KMS-11 (cell line): ENCODE measurements around the gene ST8SIA4.

Source experiments
- H2AFZ ChIP-seq: fragments of 200-600 bp; sonication (generic); 2 replicates; pipeline ENCODE4 v1.6.1; 2016; ENCODE audit warnings: antibody characterized with exemption, mixed run types, low read depth
- H3K27ac ChIP-seq: fragments of 200-600 bp; sonication (generic); 2 replicates; pipeline ENCODE4 v1.6.1; 2016; ENCODE audit warnings: mild to moderate bottlenecking, mixed run types
- H3K27me3 ChIP-seq: fragments of 200-600 bp; sonication (generic); 2 replicates; pipeline ENCODE4 v1.6.1; 2017; ENCODE audit warnings: mild to moderate bottlenecking, low read depth, mixed run types, moderate library complexity; ENCODE audit not compliant: insufficient read depth
- H3K36me3 ChIP-seq: fragments of 200-600 bp; sonication (generic); 2 replicates; pipeline ENCODE4 v1.6.1; 2017; ENCODE audit warnings: mild to moderate bottlenecking, mixed run types; ENCODE audit not compliant: insufficient read depth
- H3K4me1 ChIP-seq: fragments of 200-600 bp; sonication (generic); 2 replicates; pipeline ENCODE4 v1.6.1; 2016; ENCODE audit warnings: mild to moderate bottlenecking, low read depth, mixed run types; ENCODE audit not compliant: poor library complexity, severe bottlenecking
- H3K4me2 ChIP-seq: fragments of 200-600 bp; sonication (generic); 2 replicates; pipeline ENCODE4 v1.7.0; 2016; ENCODE audit warnings: mild to moderate bottlenecking, mixed run types
- H3K4me3 ChIP-seq: fragments of 200-600 bp; sonication (generic); IDR thresholded peaks from 2 replicates; pipeline ENCODE4 v1.6.1; 2017; ENCODE audit warnings: low read depth, low read length, mixed read lengths; ENCODE audit not compliant: insufficient read depth
- H3K79me2 ChIP-seq: fragments of 200-600 bp; sonication (generic); 2 replicates; pipeline ENCODE4 v1.6.1; 2016; ENCODE audit warnings: low read depth, mixed run types; ENCODE audit not compliant: insufficient read depth
- H3K9ac ChIP-seq: fragments of 200-600 bp; sonication (generic); 2 replicates; pipeline ENCODE4 v1.6.1; 2016; ENCODE audit warnings: mild to moderate bottlenecking, mixed run types
- H4K20me1 ChIP-seq: fragments of 200-600 bp; sonication (generic); 2 replicates; pipeline ENCODE4 v1.6.1; 2016; ENCODE audit warnings: mild to moderate bottlenecking, mixed run types; ENCODE audit not compliant: insufficient read depth
- TF ChIP-seq, protein P1 (sequence below): fragments of 200-600 bp; sonication (generic); conservative IDR thresholded peaks from 2 replicates; pipeline ENCODE4 v1.6.1; 2017; ENCODE audit warnings: low read depth, mild to moderate bottlenecking, antibody characterized with exemption, low read length, moderate library complexity, mixed read lengths

ST8SIA4 gene

DNA sequence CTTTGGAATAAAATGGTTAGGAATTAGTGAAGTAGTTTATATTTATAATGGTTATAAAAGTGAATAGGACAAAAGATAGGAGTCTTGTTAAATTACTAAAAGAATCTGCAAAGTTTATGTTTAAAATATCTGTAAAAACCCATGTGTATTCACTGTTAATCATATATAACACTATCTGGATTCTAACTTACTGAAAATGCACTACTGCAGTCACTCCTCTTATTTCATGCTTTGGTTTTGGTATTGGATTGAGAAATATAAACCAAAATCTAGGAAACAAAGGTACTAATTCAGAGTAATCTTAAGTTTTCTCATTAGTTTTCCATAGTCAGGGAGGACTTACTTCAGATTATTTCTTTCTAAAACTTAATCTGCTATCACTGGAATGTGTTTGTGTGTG lies 49.5 kb downstream of the ST8SIA4 start:
- Histone ChIP-seq H3K27ac (peak overlapping the region; percentile 82), H2AFZ (peak overlapping the region; percentile 2; the same call in 1 of the 2 replicates), H3K4me1 (peaks cover 86% of the 10 kb centered on the region), H3K4me3 (no peak overlapping the region), H3K36me3 (no peaks in the 10 kb centered on the region), H3K9ac (peak overlapping the region; percentile 33), H3K79me2 (0 out of 2 replicates have a peak, but pooled peaks cover 12% of the 10 kb centered on the region), H3K4me2 (peak overlapping the region; percentile 96), H4K20me1 (no peaks in the 10 kb centered on the region), H3K27me3 (no peaks in the 10 kb centered on the region)
- TF ChIP-seq, protein P1, sequence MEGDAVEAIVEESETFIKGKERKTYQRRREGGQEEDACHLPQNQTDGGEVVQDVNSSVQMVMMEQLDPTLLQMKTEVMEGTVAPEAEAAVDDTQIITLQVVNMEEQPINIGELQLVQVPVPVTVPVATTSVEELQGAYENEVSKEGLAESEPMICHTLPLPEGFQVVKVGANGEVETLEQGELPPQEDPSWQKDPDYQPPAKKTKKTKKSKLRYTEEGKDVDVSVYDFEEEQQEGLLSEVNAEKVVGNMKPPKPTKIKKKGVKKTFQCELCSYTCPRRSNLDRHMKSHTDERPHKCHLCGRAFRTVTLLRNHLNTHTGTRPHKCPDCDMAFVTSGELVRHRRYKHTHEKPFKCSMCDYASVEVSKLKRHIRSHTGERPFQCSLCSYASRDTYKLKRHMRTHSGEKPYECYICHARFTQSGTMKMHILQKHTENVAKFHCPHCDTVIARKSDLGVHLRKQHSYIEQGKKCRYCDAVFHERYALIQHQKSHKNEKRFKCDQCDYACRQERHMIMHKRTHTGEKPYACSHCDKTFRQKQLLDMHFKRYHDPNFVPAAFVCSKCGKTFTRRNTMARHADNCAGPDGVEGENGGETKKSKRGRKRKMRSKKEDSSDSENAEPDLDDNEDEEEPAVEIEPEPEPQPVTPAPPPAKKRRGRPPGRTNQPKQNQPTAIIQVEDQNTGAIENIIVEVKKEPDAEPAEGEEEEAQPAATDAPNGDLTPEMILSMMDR: no peak

DNA sequence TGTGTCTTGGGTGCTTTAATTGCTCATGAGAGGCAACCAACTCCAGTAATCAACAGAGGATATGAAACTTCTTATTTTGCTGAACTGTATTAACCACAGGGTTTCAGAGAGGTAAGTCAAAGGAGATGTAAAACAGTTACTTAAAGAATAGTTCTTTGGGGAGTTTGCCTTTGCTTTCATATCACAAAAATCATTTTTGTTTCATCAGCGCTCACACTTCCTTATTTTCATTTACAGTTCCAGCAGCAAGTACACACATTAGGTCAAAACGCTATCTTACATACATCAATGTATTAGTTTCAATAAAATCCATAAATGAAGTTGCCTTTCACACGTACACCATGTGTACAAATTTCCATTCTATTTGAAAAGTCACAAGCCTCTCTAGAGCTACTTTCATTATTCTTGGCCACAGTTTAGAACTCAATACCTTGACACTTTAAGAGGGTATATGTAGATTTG lies 50.1 kb downstream of the ST8SIA4 start:
- H3K4me3 ChIP-seq: no peak overlapping the region

DNA sequence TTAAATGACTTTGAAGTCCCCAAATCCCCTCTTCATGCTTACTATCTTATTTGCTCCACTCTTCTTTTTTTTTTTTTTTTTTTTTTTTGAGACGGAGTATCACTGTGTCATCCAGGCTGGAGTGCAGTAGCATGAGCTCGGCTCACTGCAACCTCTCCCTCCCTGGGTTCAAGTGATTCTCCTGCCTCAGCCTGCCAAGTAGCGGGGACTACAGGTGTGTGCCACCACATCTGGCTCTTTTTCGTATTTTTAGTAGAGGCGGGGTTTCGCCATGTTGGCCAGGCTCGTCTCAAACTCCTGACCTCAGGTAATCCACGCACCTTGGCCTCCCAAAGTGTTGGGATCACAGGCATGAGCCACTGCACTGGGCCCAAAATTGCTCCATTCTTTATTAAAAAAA lies 51.0 kb downstream of the ST8SIA4 start:
- TF ChIP-seq, protein P1: no peak
- H3K4me2 ChIP-seq: peak overlapping the region; percentile 96
- peak overlapping the region; percentile 82 for H3K27ac ChIP-seq

More for the DNA sequence above, 50.1 kb downstream of the ST8SIA4 start:
- H3K4me2 ChIP-seq: peak overlapping the region; percentile 96
- no peaks in the 10 kb centered on the region for H3K27me3 ChIP-seq
- H4K20me1 ChIP-seq: no peaks in the 10 kb centered on the region
- peak overlapping the region; percentile 33 for H3K9ac ChIP-seq
- H3K36me3 ChIP-seq: no peaks in the 10 kb centered on the region
- H3K4me1 ChIP-seq: peaks cover 83% of the 10 kb centered on the region
- TF ChIP-seq, protein P1: no peak
- peak overlapping the region; percentile 82 for H3K27ac ChIP-seq
- H3K79me2 ChIP-seq: 0 out of 2 replicates have a peak, but pooled peaks cover 12% of the 10 kb centered on the region
- H2AFZ ChIP-seq: peak overlapping the region; percentile 2; the same call in 1 of the 2 replicates

DNA sequence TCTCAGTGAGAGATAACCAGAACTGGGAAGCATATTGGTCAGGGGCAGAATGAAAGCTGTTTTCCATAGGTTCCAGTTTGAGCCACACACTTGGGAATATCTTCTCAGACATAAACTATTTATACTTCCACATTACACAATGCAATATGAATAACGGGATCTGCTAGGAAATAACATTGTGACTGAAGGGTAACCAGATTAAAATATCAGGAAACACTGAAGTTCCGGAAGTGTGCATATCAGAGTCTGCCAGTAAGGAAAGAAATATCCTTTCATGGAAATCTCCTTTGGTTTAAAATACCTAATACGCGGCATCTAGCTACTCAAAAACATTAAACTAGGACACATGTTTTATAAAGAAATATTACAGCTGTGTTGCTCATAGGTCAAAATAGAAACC lies 56.3 kb downstream of the ST8SIA4 start:
- Histone ChIP-seq H3K4me2 (no peak overlapping the region), H3K4me1 (peaks cover 35% of the 10 kb centered on the region), H4K20me1 (no peaks in the 10 kb centered on the region), H3K27ac (no peak overlapping the region), H3K27me3 (no peaks in the 10 kb centered on the region), H2AFZ (no peak overlapping the region), H3K9ac (no peak overlapping the region), H3K79me2 (no peaks in the 10 kb centered on the region), H3K4me3 (no peak overlapping the region), H3K36me3 (no peaks in the 10 kb centered on the region)
- TF ChIP-seq, protein P1: no peak

More for the DNA sequence above, 51.0 kb downstream of the ST8SIA4 start:
- H3K36me3 ChIP-seq: no peaks in the 10 kb centered on the region
- no peak overlapping the region for H2AFZ ChIP-seq
- no peak overlapping the region; the same call in 1 of the 2 replicates for H3K9ac ChIP-seq
- no peak overlapping the region for H3K4me3 ChIP-seq
- no peaks in the 10 kb centered on the region for H4K20me1 ChIP-seq
- 0 out of 2 replicates have a peak, but pooled peaks cover 12% of the 10 kb centered on the region for H3K79me2 ChIP-seq
- H3K27me3 ChIP-seq: no peaks in the 10 kb centered on the region
- peaks cover 83% of the 10 kb centered on the region for H3K4me1 ChIP-seq
